Astrocyte (in vitro differentiated cells and primary cell): ENCODE results near the gene VEGFD. TPM values are rescaled to one million over a fixed set of nuclear protein-coding genes. Genes with fewer than 3 reads are reported as not detected.

Experiments used
- DNase-seq: peaks from one replicate; pipeline ENCODE4 v3.0.0-alpha.2; 2010; ENCODE audit warnings: low read depth
- FAIRE-seq: peaks from 2 replicates; lab custom pipeline; 2011; peaks lifted over from hg19 to GRCh38; lab: Jason Lieb, UNC
- H2AFZ ChIP-seq: 2 replicates; pipeline ENCODE4 v1.6.0; 2012; ENCODE audit warnings: low read depth, low read length, inconsistent platforms
- H3K27ac ChIP-seq: 2 replicates; pipeline ENCODE4 v1.5.1; 2011; ENCODE audit warnings: low read depth, low read length, inconsistent platforms
- H3K27me3 ChIP-seq: 2 replicates; pipeline ENCODE4 v1.6.0; 2011; ENCODE audit warnings: low read length, inconsistent platforms; ENCODE audit not compliant: insufficient read depth
- H3K36me3 ChIP-seq: 2 replicates; pipeline ENCODE4 v1.5.1; 2011; ENCODE audit warnings: low read length, inconsistent platforms; ENCODE audit not compliant: insufficient read depth
- H3K4me1 ChIP-seq: 2 replicates; pipeline ENCODE4 v1.5.1; 2011; ENCODE audit warnings: low read length, inconsistent platforms; ENCODE audit not compliant: insufficient read depth
- H3K4me2 ChIP-seq: 2 replicates; pipeline ENCODE4 v1.6.0; 2012; ENCODE audit warnings: low read length, inconsistent platforms
- H3K4me3 ChIP-seq: 2 replicates; pipeline ENCODE4 v1.5.1; 2011; ENCODE audit warnings: low read depth, mild to moderate bottlenecking, low read length, inconsistent platforms; ENCODE audit not compliant: insufficient read depth
- H3K79me2 ChIP-seq: 2 replicates; pipeline ENCODE4 v1.6.0; 2012; ENCODE audit warnings: mild to moderate bottlenecking, low read length, inconsistent platforms; ENCODE audit not compliant: insufficient read depth
- H3K9ac ChIP-seq: 2 replicates; pipeline ENCODE4 v1.6.0; 2012; ENCODE audit warnings: mild to moderate bottlenecking, low read length, inconsistent platforms
- H3K9me3 ChIP-seq: 2 replicates; pipeline ENCODE4 v1.5.1; 2012; ENCODE audit warnings: low read depth, mild to moderate bottlenecking, low read length, inconsistent platforms; ENCODE audit not compliant: insufficient read depth
- H4K20me1 ChIP-seq: 2 replicates; pipeline ENCODE4 v1.6.0; 2012; ENCODE audit warnings: low read length, inconsistent platforms; ENCODE audit not compliant: insufficient read depth
- H3K27ac Mint-ChIP-seq: one replicate; pipeline ENCODE4 v1.8.0; 2021; ENCODE audit warnings: mild to moderate bottlenecking, mixed read lengths; ENCODE audit not compliant: unreplicated experiment
- H3K27me3 Mint-ChIP-seq: one replicate; pipeline ENCODE4 v1.8.0; 2021; ENCODE audit warnings: low read depth, mixed read lengths; ENCODE audit not compliant: unreplicated experiment
- H3K36me3 Mint-ChIP-seq: one replicate; pipeline ENCODE4 v1.8.0; 2021; ENCODE audit warnings: low read depth, mixed read lengths; ENCODE audit not compliant: unreplicated experiment
- H3K4me1 Mint-ChIP-seq: one replicate; pipeline ENCODE4 v1.8.0; 2021; ENCODE audit warnings: low read depth, mixed read lengths; ENCODE audit not compliant: unreplicated experiment
- H3K4me3 Mint-ChIP-seq: one replicate; pipeline ENCODE4 v1.8.0; 2021; ENCODE audit warnings: mild to moderate bottlenecking, moderate library complexity, mixed read lengths; ENCODE audit not compliant: unreplicated experiment
- H3K9me3 Mint-ChIP-seq: one replicate; pipeline ENCODE4 v1.8.0; 2021; ENCODE audit warnings: mild to moderate bottlenecking, mixed read lengths; ENCODE audit not compliant: unreplicated experiment
- CTCF ChIP-seq: IDR thresholded peaks from 2 replicates; pipeline ENCODE4 v1.5.1; 2011; ENCODE audit warnings: low read depth, mild to moderate bottlenecking, inconsistent platforms, low read length, moderate library complexity; ENCODE audit not compliant: insufficient read depth
- EZH2 ChIP-seq: IDR thresholded peaks from 2 replicates; pipeline ENCODE4 v1.6.1; 2012; ENCODE audit warnings: mild to moderate bottlenecking, low read length, inconsistent platforms; ENCODE audit not compliant: insufficient read depth
- total RNA-seq: library from RNA; stranded (reverse); gene quantifications from 2 replicates; pipeline ENCODE4 v1.2.1, GENCODE V29; 2021

Gene VEGFD
- total RNA-seq, 1 donor from 2014 or later: not detected

GRCh38 chrX:15404401-15405096 is 20.3 kb upstream of the VEGFD start:
- Mint-ChIP-seq H3K27me3 (no peaks in the 10 kb centered on the region), H3K9me3 (no peaks in the 10 kb centered on the region), H3K27ac (no peak overlapping the region), H3K4me1 (no peaks in the 10 kb centered on the region), H3K4me3 (no peak overlapping the region), H3K36me3 (no peaks in the 10 kb centered on the region)
- Histone ChIP-seq H2AFZ (no peak overlapping the region), H3K9ac (no peak overlapping the region), H4K20me1 (no peaks in the 10 kb centered on the region), H3K27me3 (no peaks in the 10 kb centered on the region), H3K4me1 (no peaks in the 10 kb centered on the region), H3K36me3 (no peaks in the 10 kb centered on the region), H3K4me2 (no peak overlapping the region), H3K9me3 (no peaks in the 10 kb centered on the region), H3K79me2 (no peaks in the 10 kb centered on the region), H3K27ac (no peak overlapping the region), H3K4me3 (no peak overlapping the region)
- DNase-seq (no peak), FAIRE-seq (no peak)
- TF ChIP-seq EZH2 (no peak), CTCF (no peak)

GRCh38 chrX:15401378-15401777 is 17.2 kb upstream of the VEGFD start:
- Mint-ChIP-seq H3K9me3 (no peaks in the 10 kb centered on the region), H3K4me3 (no peak overlapping the region), H3K36me3 (no peaks in the 10 kb centered on the region), H3K4me1 (no peaks in the 10 kb centered on the region), H3K27me3 (no peaks in the 10 kb centered on the region), H3K27ac (no peak overlapping the region)
- DNase-seq (no peak), FAIRE-seq (no peak)
- Histone ChIP-seq H3K4me2 (no peak overlapping the region), H3K4me1 (no peaks in the 10 kb centered on the region), H3K9me3 (no peaks in the 10 kb centered on the region), H3K79me2 (no peaks in the 10 kb centered on the region), H3K36me3 (no peaks in the 10 kb centered on the region), H3K27me3 (no peaks in the 10 kb centered on the region), H2AFZ (no peak overlapping the region), H3K27ac (no peak overlapping the region), H4K20me1 (no peaks in the 10 kb centered on the region), H3K9ac (no peak overlapping the region), H3K4me3 (no peak overlapping the region)
- TF ChIP-seq EZH2 (no peak), CTCF (no peak)

GRCh38 chrX:15399962-15400391 is 15.8 kb upstream of the VEGFD start:
- H3K4me1 Mint-ChIP-seq: no peaks in the 10 kb centered on the region
- no peak for FAIRE-seq
- no peak overlapping the region for H3K4me3 Mint-ChIP-seq
- Histone ChIP-seq H3K27me3 (no peaks in the 10 kb centered on the region), H3K79me2 (no peaks in the 10 kb centered on the region), H3K36me3 (no peaks in the 10 kb centered on the region), H3K4me3 (no peak overlapping the region), H2AFZ (no peak overlapping the region), H4K20me1 (no peaks in the 10 kb centered on the region), H3K4me1 (no peaks in the 10 kb centered on the region), H3K9ac (no peak overlapping the region), H3K4me2 (no peak overlapping the region), H3K27ac (no peak overlapping the region), H3K9me3 (no peaks in the 10 kb centered on the region)
- H3K27ac Mint-ChIP-seq: no peak overlapping the region
- no peaks in the 10 kb centered on the region for H3K36me3 Mint-ChIP-seq
- no peaks in the 10 kb centered on the region for H3K9me3 Mint-ChIP-seq
- no peak for DNase-seq
- TF ChIP-seq CTCF: no peak
- no peak for TF ChIP-seq EZH2
- H3K27me3 Mint-ChIP-seq: no peaks in the 10 kb centered on the region
